Muscle of leg (tissue), 11 donors: ENCODE results near the gene LSM11. TPM values are rescaled to one million over a fixed set of nuclear protein-coding genes. Genes with fewer than 3 reads are reported as not detected.

Experiments
- DNase-seq: peaks from one replicate; pipeline ENCODE4 v3.0.0; 2013
- H3K27ac ChIP-seq: one replicate; pipeline ENCODE4 v1.5.1; 2013; ENCODE audit warnings: mild to moderate bottlenecking, low read length, control low read depth
- H3K27me3 ChIP-seq: one replicate; pipeline ENCODE4 v1.6.1; 2013; ENCODE audit warnings: low read length; ENCODE audit not compliant: control insufficient read depth, insufficient read depth
- H3K36me3 ChIP-seq: one replicate; pipeline ENCODE4 v1.6.1; 2013; ENCODE audit warnings: low read length; ENCODE audit not compliant: control insufficient read depth, insufficient read depth
- H3K4me1 ChIP-seq: one replicate; pipeline ENCODE4 v1.6.1; 2013; ENCODE audit warnings: low read length; ENCODE audit not compliant: control insufficient read depth, insufficient read depth
- H3K4me3 ChIP-seq: one replicate; pipeline ENCODE4 v1.5.1; 2013; ENCODE audit warnings: low read length, control low read depth
- H3K9me3 ChIP-seq: replicated peaks from 2 replicates; pipeline ENCODE4 v1.6.1; 2013; ENCODE audit warnings: low read depth, low read length; ENCODE audit not compliant: control insufficient read depth
- WGBS: methylation state at CpG from one replicate; pipeline ENCODE4 v1.1.5; 2013; ENCODE audit warnings: missing lambda C conversion rate; ENCODE audit not compliant: insufficient coverage; 5-methylcytosine and 5-hydroxymethylcytosine counted together
- polyA plus RNA-seq, 8 donors: library from polyadenylated mRNA; unstranded; fragments of 120-200 nt; gene quantifications; one replicate each; pipeline versions ENCODE4 v1.2.1 to v1.2.3, GENCODE V29; 2013; ENCODE audit warnings: inconsistent platforms in 1 of 8, low replicate concordance in 1 of 8; ENCODE audit not compliant: insufficient read length in 8 of 8, insufficient read depth in 1 of 8
- total RNA-seq: library from RNA; stranded (reverse); fragments of 120-200 nt; gene quantifications from one replicate; pipeline ENCODE4 v1.2.4, GENCODE V29; 2013

LSM11 gene
- total and polyA plus RNA-seq, 9 donors, result 7.0 to 10.6 (median 7.3) TPM

DNA sequence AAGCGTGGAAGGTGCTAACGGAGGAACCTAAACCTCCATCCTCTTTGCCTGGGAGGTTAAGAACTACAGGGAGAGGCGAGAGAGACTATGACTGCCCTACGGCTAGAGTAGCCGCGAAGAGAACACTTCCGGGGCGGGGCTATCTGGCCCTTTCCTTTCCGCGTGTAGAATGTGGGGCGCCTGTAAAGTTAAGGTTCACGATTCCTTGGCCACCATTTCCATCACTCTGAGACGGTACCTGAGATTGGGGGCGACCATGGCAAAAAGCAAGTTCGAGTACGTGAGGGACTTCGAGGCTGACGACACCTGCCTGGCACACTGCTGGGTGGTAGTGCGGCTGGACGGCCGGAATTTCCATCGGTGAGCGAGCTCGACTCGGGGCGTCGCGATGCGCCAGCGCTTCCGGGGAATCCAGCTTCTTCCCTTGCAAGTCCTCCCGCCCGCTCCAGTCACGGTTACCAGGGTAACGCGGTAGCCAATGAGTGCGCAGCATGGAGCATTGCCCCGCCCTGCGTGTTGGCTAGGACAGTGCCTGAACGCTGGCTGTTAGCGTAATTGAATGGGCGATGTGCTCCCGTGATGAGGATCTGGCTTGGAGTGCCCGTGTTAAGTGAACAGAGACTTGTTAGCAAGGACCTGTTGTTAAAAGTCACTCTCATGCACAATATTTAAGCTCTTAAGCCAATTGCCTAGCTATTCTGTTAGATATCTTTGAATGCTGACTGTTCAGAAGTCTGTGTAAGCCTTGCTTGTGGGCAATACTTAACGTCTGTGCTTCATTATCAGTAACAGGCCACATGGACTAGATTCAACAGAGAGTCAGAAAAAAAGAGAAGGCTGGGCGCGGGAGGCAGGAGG is 12.0 kb upstream of the LSM11 start, which contains the start of gene THG1L:
TSS of gene THG1L (plus strand) at position 149 of the 858 bp plus-strand sequence. CDS start at position 170, 21 bp downstream.
- Histone ChIP-seq H3K36me3 (peaks cover 15% of the 10 kb centered on the region), H3K27me3 (no peaks in the 10 kb centered on the region), H3K4me3 (peak within 1 kb of the TSS; percentile 71), H3K4me1 (peaks cover 6% of the 10 kb centered on the region), H3K9me3 (no peaks in the 10 kb centered on the region), H3K27ac (peak within 1 kb of the TSS; percentile 95)
- DNase-seq, result peak; percentile 99
- WGBS, result under 1% methylated on average over 33 of the region's 47 CpGs

DNA sequence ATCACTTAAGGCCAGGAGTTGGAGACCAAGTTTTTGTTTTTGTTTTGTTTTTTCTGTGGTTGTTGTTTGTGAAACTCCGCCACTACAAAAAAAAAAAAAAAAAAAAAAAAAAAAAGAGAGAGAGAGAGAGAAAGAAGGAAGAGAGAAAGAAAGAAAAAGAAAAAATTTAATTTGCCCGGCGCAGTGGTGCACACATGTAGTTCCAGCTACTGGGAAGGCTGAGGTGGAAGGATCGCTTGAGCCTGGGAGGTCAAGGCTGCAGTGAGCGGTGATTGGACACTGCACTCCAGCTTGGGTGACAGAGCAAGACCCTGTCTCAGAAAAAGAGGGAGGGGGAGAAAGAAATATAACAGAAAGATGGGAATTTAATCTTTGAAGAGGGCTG is 11.4 kb upstream of the LSM11 start:
- Histone ChIP-seq H3K9me3 (no peaks in the 10 kb centered on the region), H3K27ac (no peak overlapping the region), H3K27me3 (no peaks in the 10 kb centered on the region), H3K4me1 (peaks cover 6% of the 10 kb centered on the region), H3K4me3 (peak overlapping the region; percentile 71), H3K36me3 (peaks cover 18% of the 10 kb centered on the region)
- no peak for DNase-seq
- 86% methylated on average over 4 of the region's 5 CpGs for WGBS

DNA sequence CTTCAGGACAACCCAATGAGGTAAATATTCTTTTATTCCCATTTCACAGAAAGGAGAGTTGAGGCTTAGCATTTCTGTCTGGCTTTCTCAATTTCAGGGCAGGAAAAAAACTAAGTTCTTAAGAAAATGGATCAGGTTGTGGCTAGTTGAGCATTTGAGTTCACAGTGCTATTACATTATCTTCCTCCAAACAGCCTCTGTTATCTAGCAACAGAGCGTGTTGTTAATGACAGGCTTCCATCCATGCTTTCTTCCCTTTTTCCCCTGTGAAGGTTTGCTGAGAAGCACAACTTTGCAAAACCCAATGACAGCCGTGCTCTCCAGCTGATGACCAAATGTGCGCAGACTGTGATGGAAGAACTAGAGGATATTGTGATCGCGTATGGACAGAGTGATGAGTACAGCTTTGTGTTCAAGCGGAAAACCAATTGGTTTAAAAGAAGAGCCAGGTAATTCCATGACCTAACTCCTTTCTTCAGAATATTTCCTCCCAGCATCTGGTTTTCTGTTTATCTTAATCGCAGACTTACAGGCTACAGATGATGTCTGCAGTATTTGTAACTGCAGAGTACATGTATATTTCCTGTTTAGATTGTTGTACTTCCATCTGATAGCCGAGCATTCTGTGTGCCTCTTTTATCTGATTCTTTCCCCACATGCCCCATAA is 10.8 kb upstream of the LSM11 start:
- Histone ChIP-seq H3K4me3 (no peak overlapping the region), H3K9me3 (no peaks in the 10 kb centered on the region), H3K27ac (no peak overlapping the region), H3K36me3 (peaks cover 18% of the 10 kb centered on the region), H3K27me3 (no peaks in the 10 kb centered on the region), H3K4me1 (peaks cover 6% of the 10 kb centered on the region)
- WGBS, result 67% methylated on average over 1 of the region's 8 CpGs
- DNase-seq, result no peak

- DNase-seq, result no peak
- H3K4me3 ChIP-seq, result no peak overlapping the region
- H3K9me3 ChIP-seq, result no peaks in the 10 kb centered on the region
- 52% methylated on average over 4 of the region's 7 CpGs for WGBS
- no peaks in the 10 kb centered on the region for H3K27me3 ChIP-seq
- H3K27ac ChIP-seq, result no peak overlapping the region
- peaks cover 22% of the 10 kb centered on the region for H3K36me3 ChIP-seq
- H3K4me1 ChIP-seq, result peaks cover 6% of the 10 kb centered on the region
Measured at GRCh38 chr5:157734436-157734835, 9.1 kb upstream of the LSM11 start.

- 90% methylated on average over 4 of the region's 6 CpGs for WGBS
Measured at GRCh38 chr5:157735991-157736390, 7.5 kb upstream of the LSM11 start.

GRCh38 chr5:157739388-157740228 is 3.9 kb upstream of the LSM11 start:
- Histone ChIP-seq H3K27ac (no peak overlapping the region), H3K36me3 (peaks cover 11% of the 10 kb centered on the region), H3K9me3 (no peaks in the 10 kb centered on the region), H3K4me3 (no peak overlapping the region), H3K4me1 (peaks cover 4% of the 10 kb centered on the region), H3K27me3 (no peaks in the 10 kb centered on the region)
- DNase-seq, result no peak
- WGBS, result 89% methylated on average over 6 of the region's 12 CpGs

More at GRCh38 chr5:157735991-157736390, 7.5 kb upstream of the LSM11 start:
- Histone ChIP-seq H3K36me3 (peaks cover 24% of the 10 kb centered on the region), H3K27ac (no peak overlapping the region), H3K9me3 (no peaks in the 10 kb centered on the region), H3K4me1 (peaks cover 6% of the 10 kb centered on the region), H3K27me3 (no peaks in the 10 kb centered on the region), H3K4me3 (no peak overlapping the region)
- DNase-seq, result no peak

- Histone ChIP-seq H3K27ac (no peak overlapping the region), H3K4me3 (no peak overlapping the region), H3K27me3 (no peaks in the 10 kb centered on the region), H3K36me3 (peaks cover 11% of the 10 kb centered on the region), H3K4me1 (peaks cover 6% of the 10 kb centered on the region), H3K9me3 (no peaks in the 10 kb centered on the region)
- 58% methylated on average over 3 of the region's 3 CpGs for WGBS
- no peak for DNase-seq
Measured at GRCh38 chr5:157740229-157740610, 3.3 kb upstream of the LSM11 start.

- no CpG with 5 or more reads among the region's 4 CpGs for WGBS
- DNase-seq, result no peak
Measured at GRCh38 chr5:157741131-157741530, 2.4 kb upstream of the LSM11 start.

DNA sequence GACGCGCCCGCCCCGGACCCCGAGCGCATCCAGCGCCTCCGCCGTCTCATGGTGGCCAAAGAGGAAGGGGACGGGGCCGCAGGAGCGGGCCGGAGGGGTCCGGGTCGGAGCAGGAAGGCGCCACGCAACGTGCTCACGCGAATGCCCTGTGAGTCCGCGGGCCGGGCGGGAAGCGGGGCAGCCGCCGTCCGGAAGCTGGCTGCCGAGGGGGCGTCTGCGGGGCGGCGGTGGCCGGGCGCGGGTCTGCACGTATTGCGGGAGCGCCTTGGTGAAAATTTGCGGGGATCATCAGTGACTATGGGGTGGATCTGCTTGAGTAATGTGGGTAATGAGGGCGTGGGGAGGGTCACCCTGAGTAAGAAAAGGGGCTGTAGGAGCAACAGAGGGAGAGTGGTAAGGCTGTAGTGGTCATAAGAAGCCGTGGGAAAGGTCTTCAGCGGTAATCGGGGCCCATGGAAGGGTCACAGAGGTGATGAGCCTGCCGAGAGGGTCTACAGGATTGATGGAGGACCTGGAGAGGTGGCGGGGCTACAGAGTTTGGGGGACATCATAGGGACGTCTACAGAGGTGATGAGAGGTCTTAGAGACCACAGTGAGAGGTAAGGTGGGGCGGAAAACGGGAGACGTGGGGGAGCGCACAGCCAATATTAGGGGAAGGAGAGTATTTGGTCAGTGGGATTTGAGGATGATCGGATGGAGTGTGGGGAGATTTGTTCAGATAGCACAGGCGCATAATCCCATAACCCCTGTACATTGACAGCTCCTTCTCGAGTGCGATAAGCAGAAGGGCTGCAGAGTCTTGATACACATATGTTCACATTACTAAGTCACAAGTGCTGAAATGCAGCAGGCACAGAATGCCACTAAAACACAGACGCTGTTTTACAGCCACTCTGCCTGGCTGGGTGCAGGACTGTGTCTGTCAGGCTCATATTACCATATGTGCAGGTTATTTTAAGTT is 819 bp downstream of the LSM11 start:
- peak overlapping the region; percentile 54 for H3K4me3 ChIP-seq
- peaks cover 6% of the 10 kb centered on the region for H3K4me1 ChIP-seq
- H3K36me3 ChIP-seq, result peaks cover 4% of the 10 kb centered on the region
- H3K27me3 ChIP-seq, result no peaks in the 10 kb centered on the region
- peak; percentile 32 for DNase-seq
- WGBS, result 1% methylated on average over 48 of the region's 56 CpGs
- no peaks in the 10 kb centered on the region for H3K9me3 ChIP-seq
- H3K27ac ChIP-seq, result no peak overlapping the region

More at GRCh38 chr5:157741131-157741530, 2.4 kb upstream of the LSM11 start:
- peaks cover 6% of the 10 kb centered on the region for H3K4me1 ChIP-seq
- H3K9me3 ChIP-seq, result no peaks in the 10 kb centered on the region
- no peaks in the 10 kb centered on the region for H3K27me3 ChIP-seq
- H3K4me3 ChIP-seq, result no peak overlapping the region
- peaks cover 9% of the 10 kb centered on the region for H3K36me3 ChIP-seq
- no peak overlapping the region for H3K27ac ChIP-seq
